GM10248 (cell line): ENCODE results near the gene MAP4K2.
A peak's percentile ranks its signal among the peaks of the same experiment; 100 is the strongest.

Experiments used
- CTCF ChIA-PET: fragments of 300-600 bp; sonication (Branson Sonifier 250); formaldehyde crosslinking; extraction: SDS; loops from one replicate; lab custom pipeline; 2021; ENCODE audit warnings: antibody characterized with exemption; lab: Yijun Ruan, JAX
- POLR2A ChIA-PET: fragments of 350-650 bp; sonication (Branson Sonifier 250); formaldehyde crosslinking; extraction: SDS; loops from one replicate; lab custom pipeline; 2020; ENCODE audit warnings: antibody characterized with exemption; lab: Yijun Ruan, JAX
- DNase-seq: peaks from one replicate; pipeline ENCODE4 v3.0.0; 2012; ENCODE audit errors: extremely low spot score
- CTCF ChIP-seq: IDR thresholded peaks from 2 replicates; pipeline ENCODE4 v1.5.1; 2012; ENCODE audit warnings: mild to moderate bottlenecking, low read depth; ENCODE audit errors: extremely low read depth, missing control alignments, control extremely low read depth

The MAP4K2 gene

GRCh38 chr11:64742087-64742888 lies 60.7 kb downstream of the MAP4K2 start:
- TF ChIP-seq CTCF: no peak
- peak; percentile 70 for DNase-seq
- ChIA-PET CTCF (interaction anchor here (1.0 to 5.2 kb wide), 14 partner anchors 9 to 411 kb away, joined by 3 to 50 read pairs (median 4); no protein-coding TSS in a partner anchor), POLR2A (no interaction called here)

GRCh38 chr11:64741375-64742086 lies 61.5 kb downstream of the MAP4K2 start:
- no peak for TF ChIP-seq CTCF
- ChIA-PET POLR2A (no interaction called here), CTCF (interaction anchor here (1.0 to 5.2 kb wide), 10 partner anchors 9 to 89 kb away, joined by 3 to 50 read pairs (median 5); no protein-coding TSS in a partner anchor)
- DNase-seq: no peak

GRCh38 chr11:64739871-64740270 lies 63.1 kb downstream of the MAP4K2 start:
- no peak for TF ChIP-seq CTCF
- ChIA-PET POLR2A (no interaction called here), CTCF (interaction anchor here (0.9 to 1.0 kb wide), 2 partner anchors 52 to 65 kb away, joined by 3 to 5 read pairs; no protein-coding TSS in a partner anchor)
- no peak for DNase-seq

GRCh38 chr11:64736654-64737053 lies 66.4 kb downstream of the MAP4K2 start:
- ChIA-PET POLR2A (no interaction called here), CTCF (interaction anchor here (1.3 to 2.4 kb wide), 2 partner anchors 23 to 48 kb away, joined by 3 to 13 read pairs; partner anchors contain the start of gene PYGM)
- no peak for DNase-seq
- TF ChIP-seq CTCF: no peak

GRCh38 chr11:64735725-64736259 lies 67.2 kb downstream of the MAP4K2 start:
- ChIA-PET POLR2A (no interaction called here), CTCF (interaction anchor here (0.9 to 2.4 kb wide), 5 partner anchors 9 to 47 kb away, joined by 3 to 13 read pairs (median 5); partner anchors contain the start of gene PYGM)
- no peak for TF ChIP-seq CTCF
- no peak for DNase-seq
